ENCODE results near the gene COQ8B.
"Not testable (repeated sequence)": the region's sequence is repeated elsewhere in the genome, so short reads cannot be mapped to it uniquely, and the experiment has no call there.

COQ8B gene

DNA sequence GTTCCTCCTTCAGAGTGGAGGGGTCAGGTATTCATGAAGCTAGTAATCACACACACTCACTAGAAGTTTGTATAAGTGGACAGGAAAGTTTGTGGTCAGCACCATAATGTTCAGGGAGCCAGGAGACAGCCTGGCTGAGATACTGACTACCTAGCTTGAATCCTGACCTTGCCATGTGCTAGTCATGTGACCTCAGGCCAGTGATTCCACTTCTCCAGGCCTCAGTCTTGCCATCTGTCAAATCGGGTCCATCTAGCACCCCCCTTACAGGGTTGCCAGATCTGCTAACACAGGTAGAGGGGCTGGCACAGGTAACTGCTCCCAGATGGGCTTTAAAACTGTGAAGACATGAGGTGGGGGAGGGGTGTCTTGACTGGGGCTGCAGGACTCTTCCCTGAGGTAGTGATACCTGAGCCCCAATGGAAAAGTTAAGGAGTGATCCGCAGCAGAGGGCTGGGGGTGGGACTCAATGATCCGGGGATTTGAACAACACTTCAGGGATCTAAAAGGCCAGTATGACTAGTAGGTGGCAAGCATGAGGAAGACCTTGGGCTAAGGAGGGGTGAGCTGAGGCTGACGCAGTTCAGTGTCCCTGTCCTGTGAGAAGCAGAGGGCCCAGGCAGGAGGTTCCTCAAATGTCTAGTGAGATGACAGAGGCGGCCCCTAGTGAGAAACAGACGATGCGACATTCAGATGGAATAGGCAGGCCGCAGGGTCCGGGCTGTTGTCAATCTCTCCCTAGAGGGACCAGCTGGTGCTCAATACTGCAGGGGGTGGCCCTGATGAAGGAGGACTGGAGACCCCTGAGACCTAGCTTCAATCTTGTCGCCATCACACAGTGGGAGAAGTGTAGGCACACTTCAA is 25.1 kb upstream of the COQ8B start:
- DNase-seq = no peak

- DNase-seq = peak; percentile 68
Observed at GRCh38 chr19:40740747-40741146, 24.1 kb upstream of the COQ8B start.

DNA sequence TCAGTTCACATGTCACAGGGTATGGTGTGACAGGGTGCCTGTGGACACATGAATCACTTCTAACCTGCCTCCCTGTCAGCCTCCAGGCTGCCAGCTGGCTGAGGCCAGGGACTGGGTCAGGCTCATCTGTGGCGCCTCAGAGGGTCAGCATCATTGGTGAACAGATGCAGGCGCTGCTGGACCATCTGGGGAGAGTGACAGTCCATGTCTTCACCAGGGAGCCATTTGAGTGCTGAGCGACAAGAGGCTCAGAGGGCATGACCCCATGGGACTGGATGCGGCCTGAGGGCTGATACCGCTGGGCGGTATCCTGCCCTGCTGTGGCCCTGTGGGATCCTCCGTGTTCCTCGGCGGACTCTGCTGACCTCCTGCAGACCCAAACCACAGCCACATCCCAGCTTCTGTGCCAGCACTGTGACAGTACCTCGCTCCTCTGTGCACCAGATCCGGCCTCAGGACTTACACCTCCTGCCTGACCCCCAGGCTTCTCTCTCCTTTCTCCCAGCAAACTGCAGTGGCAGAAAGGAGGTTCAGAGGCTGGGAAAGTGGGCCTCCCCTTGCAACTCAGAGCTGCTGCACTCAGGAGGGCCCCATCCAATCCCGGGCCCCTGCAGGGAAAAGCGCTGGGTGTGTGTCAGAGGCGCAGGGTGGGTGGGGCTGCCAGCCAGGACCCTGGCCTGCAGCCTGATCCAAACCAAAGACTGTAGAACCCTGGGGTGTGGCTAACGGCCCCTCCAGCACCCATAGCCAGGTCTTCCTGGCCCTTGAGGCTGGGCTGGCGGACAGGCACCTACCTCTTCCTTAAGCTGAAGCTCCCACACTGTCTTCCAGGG is 23.4 kb upstream of the COQ8B start:
- no peak for DNase-seq

- no peak for DNase-seq
Observed at GRCh38 chr19:40739030-40739839, 22.5 kb upstream of the COQ8B start.

- no peak for DNase-seq
Observed at GRCh38 chr19:40737102-40737644, 20.5 kb upstream of the COQ8B start.

- no peak for DNase-seq
Observed at GRCh38 chr19:40736661-40737060, 20.0 kb upstream of the COQ8B start.

DNA sequence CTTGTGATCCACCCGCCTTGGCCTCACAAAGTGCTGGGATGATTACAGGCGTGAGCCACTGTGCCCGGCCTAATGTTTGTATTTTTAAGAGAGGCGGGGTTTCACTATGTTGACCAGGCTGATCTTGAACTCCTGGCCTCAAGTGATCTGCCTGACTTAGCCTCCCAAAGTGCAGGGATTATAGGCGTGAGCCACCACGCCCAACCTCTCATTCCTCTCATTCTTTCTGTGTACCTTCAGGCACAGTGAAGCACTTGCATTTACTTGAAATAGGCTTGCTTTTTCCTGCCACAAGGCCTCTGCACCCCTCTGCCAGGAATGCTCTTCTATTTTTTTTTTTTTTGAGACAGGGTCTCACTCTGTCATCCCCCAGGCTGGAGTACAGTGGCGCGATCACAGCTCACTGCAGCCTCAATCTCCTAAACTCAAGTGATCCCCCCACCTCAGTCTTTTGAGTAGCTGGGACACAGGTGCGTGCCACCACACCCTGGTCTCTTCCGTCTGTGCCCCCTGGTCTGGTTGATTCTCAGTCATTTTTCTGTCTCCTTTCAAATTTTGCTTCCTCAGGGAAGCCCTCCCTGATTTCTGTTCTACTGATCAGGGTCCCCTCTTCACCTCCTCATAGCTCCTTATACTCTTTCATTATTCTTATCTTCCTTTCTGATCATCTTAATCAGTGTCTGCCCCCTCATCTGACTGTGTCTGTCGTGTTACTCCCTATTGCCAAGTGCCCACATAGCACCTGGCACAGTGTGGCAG is 18.5 kb upstream of the COQ8B start:
- no peak for DNase-seq

GRCh38 chr19:40733149-40733548 is 16.5 kb upstream of the COQ8B start:
- DNase-seq = no peak

GRCh38 chr19:40732304-40732703 is 15.6 kb upstream of the COQ8B start:
- DNase-seq = not testable (repeated sequence)

GRCh38 chr19:40730065-40730464 is 13.4 kb upstream of the COQ8B start:
- DNase-seq = not testable (repeated sequence)

- DNase-seq = no peak
Observed at GRCh38 chr19:40726279-40726678, 9.6 kb upstream of the COQ8B start.

GRCh38 chr19:40724855-40725254 is 8.2 kb upstream of the COQ8B start:
- DNase-seq = no peak

DNA sequence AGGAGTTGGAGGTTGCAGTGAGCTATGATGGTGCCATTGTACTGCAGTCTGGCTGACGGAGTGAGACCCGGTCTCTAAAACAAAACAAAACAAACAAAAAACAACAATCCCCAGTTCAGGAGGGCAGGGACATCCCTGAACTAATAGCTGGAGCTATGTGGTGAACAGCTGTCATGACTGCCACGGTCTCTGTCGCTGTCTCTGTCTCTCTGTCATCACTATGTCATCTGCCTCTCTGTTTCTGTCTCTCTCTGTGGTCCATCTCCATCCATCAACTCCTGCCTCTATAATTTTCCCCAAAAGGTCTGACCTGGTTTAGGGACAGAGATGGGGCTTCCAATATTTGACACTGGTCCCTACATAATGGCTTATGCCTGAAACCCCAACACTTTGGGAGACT is 7.6 kb upstream of the COQ8B start:
- DNase-seq = no peak

GRCh38 chr19:40723661-40724254 is 7.1 kb upstream of the COQ8B start:
- DNase-seq = no peak

- DNase-seq = no peak
Observed at GRCh38 chr19:40721936-40722661, 5.4 kb upstream of the COQ8B start.

DNA sequence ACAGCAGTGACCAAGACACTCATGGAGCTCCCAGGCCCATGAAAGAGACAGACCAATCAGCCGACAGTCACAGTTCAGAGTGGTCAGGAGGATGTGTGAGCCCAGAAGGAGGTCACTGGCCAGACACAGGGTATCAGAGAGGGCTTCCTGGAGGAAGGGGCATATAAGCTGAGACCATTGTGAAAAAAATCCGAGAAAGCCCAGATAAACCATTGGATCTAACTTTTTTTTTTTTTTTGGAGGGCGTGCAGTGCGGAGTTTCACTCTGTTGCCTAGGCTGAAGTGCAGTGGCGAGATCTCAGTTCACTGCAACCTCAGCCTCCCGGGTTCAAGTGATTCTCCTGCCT is 4.4 kb upstream of the COQ8B start:
- no peak for DNase-seq

GRCh38 chr19:40719414-40719894 is 2.8 kb upstream of the COQ8B start:
- no peak for DNase-seq

DNA sequence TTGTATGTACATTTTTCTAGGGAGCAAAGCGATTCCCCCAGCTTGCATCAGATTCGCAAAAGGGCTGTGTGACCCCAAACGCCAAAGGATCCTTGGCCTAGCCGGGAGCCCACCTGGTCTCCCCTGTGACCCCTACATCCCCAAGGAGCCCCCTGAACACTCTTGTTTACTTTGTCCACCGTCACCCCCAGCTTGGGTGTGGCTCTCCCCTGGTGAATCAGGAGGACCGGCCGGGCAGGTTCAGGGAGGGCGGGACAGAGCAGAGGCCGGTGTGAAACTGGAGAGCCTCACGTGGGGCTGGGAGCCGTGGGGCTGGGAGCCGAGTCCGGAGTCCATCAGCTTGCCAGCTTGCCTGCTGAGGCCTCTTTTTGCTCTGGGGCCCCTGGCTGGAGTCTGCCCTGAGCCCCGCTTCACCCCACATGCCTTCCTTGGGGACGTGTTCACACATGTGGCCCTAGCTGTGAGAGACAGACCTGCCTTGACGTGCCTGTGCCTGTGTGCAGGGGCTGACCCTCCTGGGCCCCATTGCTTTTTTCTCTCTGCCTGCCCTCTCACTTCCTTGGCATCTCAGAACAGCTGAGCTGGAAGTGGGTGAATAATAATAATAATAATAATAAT is 2.2 kb upstream of the COQ8B start:
- no peak for DNase-seq

GRCh38 chr19:40717880-40718773 is 1.4 kb upstream of the COQ8B start:
- no peak for DNase-seq

All from right forelimb (tissue), 1 donor.